Cardiac muscle cell (in vitro differentiated cells and primary cell): ENCODE data around the gene TLR7. TPM values are rescaled to one million over a fixed set of nuclear protein-coding genes. Genes with fewer than 3 reads are reported as not detected.

Source experiments
- DNase-seq, 2 donors: peaks; one replicate each; pipeline versions ENCODE4 v3.0.0 to v3.0.0-alpha.2; 2010 to 2017; ENCODE audit warnings: low read depth in 1 of 2, low spot score in 1 of 2
- H3K27ac ChIP-seq: fragments of 200-600 bp; sonication (generic); 2 replicates; pipeline ENCODE4 v1.5.1; 2016
- H3K27me3 ChIP-seq: fragments of 200-600 bp; sonication (generic); 2 replicates; pipeline ENCODE4 v1.6.0; 2016; ENCODE audit warnings: control low read depth
- H3K36me3 ChIP-seq: fragments of 200-600 bp; sonication (generic); 2 replicates; pipeline ENCODE4 v1.5.1; 2016; ENCODE audit warnings: control low read depth
- H3K4me1 ChIP-seq: fragments of 200-600 bp; sonication (generic); 2 replicates; pipeline ENCODE4 v1.8.1; 2017; ENCODE audit warnings: low read depth, mild to moderate bottlenecking, mixed run types
- H3K4me3 ChIP-seq: fragments of 200-600 bp; sonication (generic); 2 replicates; pipeline ENCODE4 v1.5.1; 2016; ENCODE audit warnings: mild to moderate bottlenecking
- H3K9me3 ChIP-seq: fragments of 200-600 bp; sonication (generic); 2 replicates; pipeline ENCODE4 v1.5.1; 2017; ENCODE audit warnings: low read depth, mild to moderate bottlenecking, control low read depth
- CTCF ChIP-seq: IDR thresholded peaks from 2 replicates; pipeline ENCODE4 v1.5.1; 2012; ENCODE audit warnings: low read depth, mild to moderate bottlenecking, low read length
- polyA plus RNA-seq: library from polyadenylated mRNA; unstranded; fragments of >200 nt; fragmentation: Nextera tagmentation; extraction: Ambion mirVana; gene quantifications from 2 replicates; pipeline ENCODE4 v1.2.1, GENCODE V29; 2016
- total RNA-seq: library from RNA; depleted of rRNA; stranded (reverse); fragments of >200 nt; gene quantifications from 2 replicates; pipeline ENCODE4 v1.2.3, GENCODE V29; 2016

Gene TLR7
- total and polyA plus RNA-seq, 2 experiments from 2014 or later = not detected

DNA sequence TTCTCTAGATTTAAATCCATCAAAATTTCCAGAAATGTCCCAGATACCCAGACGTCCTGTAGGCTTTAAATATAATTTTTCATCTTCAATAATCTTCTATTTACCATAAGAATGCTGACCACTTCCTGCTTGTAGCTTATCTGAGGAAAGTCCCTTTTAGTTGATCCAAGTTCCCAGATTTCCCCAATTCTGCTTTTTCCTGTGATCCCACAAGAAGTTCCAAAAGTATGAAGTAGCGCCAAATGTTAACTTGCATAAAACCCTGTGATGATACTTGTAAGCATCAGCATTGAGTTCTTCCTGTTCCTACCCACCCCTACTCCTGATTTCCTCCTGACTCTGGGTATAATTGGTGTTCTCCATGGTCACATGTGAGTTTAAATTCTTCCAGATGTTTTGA lies 29.0 kb downstream of the TLR7 start:
- no peak for TF ChIP-seq CTCF
- no peak overlapping the region for H3K27ac ChIP-seq
- DNase-seq = peak in 1 of 2 donors; percentile 48
- H3K4me1 ChIP-seq = no peaks in the 10 kb centered on the region
- H3K9me3 ChIP-seq = no peaks in the 10 kb centered on the region
- H3K4me3 ChIP-seq = no peak overlapping the region
- H3K27me3 ChIP-seq = no peaks in the 10 kb centered on the region
- no peaks in the 10 kb centered on the region for H3K36me3 ChIP-seq

GRCh38 chrX:12896935-12897334 lies 30.1 kb downstream of the TLR7 start:
- Histone ChIP-seq H3K4me3 (no peak overlapping the region), H3K36me3 (no peaks in the 10 kb centered on the region), H3K27me3 (no peaks in the 10 kb centered on the region), H3K27ac (no peak overlapping the region), H3K4me1 (no peaks in the 10 kb centered on the region), H3K9me3 (no peaks in the 10 kb centered on the region)
- TF ChIP-seq CTCF = no peak
- DNase-seq = no peak

DNA sequence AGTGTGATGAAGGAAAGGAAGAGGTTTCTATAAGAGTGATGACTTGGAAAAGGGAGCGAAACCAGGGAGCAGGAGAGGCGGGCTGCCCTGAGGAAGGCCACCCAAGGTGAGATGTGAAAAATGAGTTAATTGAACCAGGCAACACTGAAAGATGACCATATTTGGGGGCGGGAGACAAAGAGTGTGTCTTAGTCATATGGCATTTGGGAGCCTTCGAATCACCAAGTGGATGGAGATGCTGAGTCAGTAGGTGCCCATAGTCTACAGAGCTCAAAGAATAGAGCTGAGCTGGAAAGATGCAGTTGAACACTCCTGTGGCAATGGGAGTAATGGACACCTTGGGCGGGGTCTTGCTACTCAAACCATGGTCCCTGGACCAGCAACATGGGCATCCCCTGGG lies 31.2 kb downstream of the TLR7 start:
- no peak overlapping the region for H3K4me3 ChIP-seq
- no peaks in the 10 kb centered on the region for H3K36me3 ChIP-seq
- TF ChIP-seq CTCF = no peak
- H3K4me1 ChIP-seq = no peaks in the 10 kb centered on the region
- H3K9me3 ChIP-seq = no peaks in the 10 kb centered on the region
- no peaks in the 10 kb centered on the region for H3K27me3 ChIP-seq
- no peak for DNase-seq
- no peak overlapping the region for H3K27ac ChIP-seq

- no peaks in the 10 kb centered on the region for H3K36me3 ChIP-seq
- no peaks in the 10 kb centered on the region for H3K9me3 ChIP-seq
- no peak for DNase-seq
- no peak overlapping the region for H3K4me3 ChIP-seq
- no peaks in the 10 kb centered on the region for H3K4me1 ChIP-seq
- no peak overlapping the region for H3K27ac ChIP-seq
- no peaks in the 10 kb centered on the region for H3K27me3 ChIP-seq
- no peak for TF ChIP-seq CTCF
These were observed 32.6 kb downstream of the TLR7 start for GRCh38 chrX:12899506-12899905.

- H3K27ac ChIP-seq = no peak overlapping the region
These were observed 34.6 kb downstream of the TLR7 start for GRCh38 chrX:12901486-12901885.

More at GRCh38 chrX:12901486-12901885, 34.6 kb downstream of the TLR7 start:
- Histone ChIP-seq H3K4me3 (no peak overlapping the region), H3K9me3 (no peaks in the 10 kb centered on the region), H3K4me1 (no peaks in the 10 kb centered on the region), H3K27me3 (no peaks in the 10 kb centered on the region), H3K36me3 (no peaks in the 10 kb centered on the region)
- peak; percentile 40 to 63 for DNase-seq
- TF ChIP-seq CTCF = peak; percentile 54
